DOHH2 (cell line): Measurements from ENCODE around the gene RERG.

Source experiments
- H3F3A ChIP-seq: fragments of 200-600 bp; sonication (generic), shearing (Covaris generic); 2 replicates; pipeline ENCODE4 v1.6.0; 2016; ENCODE audit warnings: antibody characterized with exemption, mild to moderate bottlenecking; ENCODE audit not compliant: control insufficient read depth, insufficient read depth
- H3K27ac ChIP-seq: fragments of 200-600 bp; sonication (generic); 2 replicates; pipeline ENCODE4 v1.5.1; 2014; ENCODE audit warnings: low read depth, mild to moderate bottlenecking, low read length, moderate library complexity
- H3K27me3 ChIP-seq: fragments of 200-600 bp; sonication (generic); 2 replicates; pipeline ENCODE4 v1.6.1; 2014; ENCODE audit warnings: mild to moderate bottlenecking, low read length, mixed read lengths; ENCODE audit not compliant: control insufficient read depth
- H3K36me3 ChIP-seq: fragments of 200-600 bp; sonication (generic); 2 replicates; pipeline ENCODE4 v1.6.1; 2014; ENCODE audit warnings: mild to moderate bottlenecking, low read length, moderate library complexity, mixed read lengths; ENCODE audit not compliant: control insufficient read depth
- H3K4me1 ChIP-seq: fragments of 200-600 bp; sonication (generic); 2 replicates; pipeline ENCODE4 v1.6.1; 2014; ENCODE audit warnings: mild to moderate bottlenecking, low read length, mixed read lengths; ENCODE audit not compliant: control insufficient read depth
- H3K4me2 ChIP-seq: fragments of 200-600 bp; sonication (generic); 2 replicates; pipeline ENCODE4 v1.6.0; 2014; ENCODE audit warnings: mild to moderate bottlenecking, low read length, moderate library complexity
- H3K4me3 ChIP-seq: fragments of 200-600 bp; sonication (generic); 2 replicates; pipeline ENCODE4 v1.5.1; 2014; ENCODE audit warnings: mild to moderate bottlenecking, low read length, mixed read lengths
- H3K79me2 ChIP-seq: fragments of 200-600 bp; sonication (generic); 2 replicates; pipeline ENCODE4 v1.6.1; 2014; ENCODE audit warnings: mild to moderate bottlenecking, low read length, mixed read lengths; ENCODE audit not compliant: control insufficient read depth
- H3K9me2 ChIP-seq: fragments of 200-600 bp; sonication (generic); replicated peaks from 2 replicates; pipeline ENCODE4 v1.6.1; 2014; ENCODE audit warnings: mild to moderate bottlenecking, low read length, mixed read lengths; ENCODE audit not compliant: control insufficient read depth
- H3K9me3 ChIP-seq: fragments of 200-600 bp; sonication (generic); 2 replicates; pipeline ENCODE4 v1.6.1; 2014; ENCODE audit warnings: antibody characterized with exemption, low read length, mixed read lengths; ENCODE audit not compliant: control insufficient read depth, insufficient read depth
- H4K20me1 ChIP-seq: fragments of 200-600 bp; sonication (generic); 2 replicates; pipeline ENCODE4 v1.6.0; 2014; ENCODE audit warnings: low read depth, mild to moderate bottlenecking, antibody characterized with exemption, low read length, moderate library complexity; ENCODE audit not compliant: control insufficient read depth, insufficient read depth
- CTCF ChIP-seq: fragments of 200-600 bp; sonication (generic); IDR thresholded peaks from one replicate; pipeline ENCODE4 v1.5.1; 2014; ENCODE audit warnings: antibody characterized with exemption, mild to moderate bottlenecking, low read depth, low read length; ENCODE audit not compliant: poor library complexity, severe bottlenecking
- EZH2phosphoT487 ChIP-seq: fragments of 200-600 bp; sonication (generic); IDR thresholded peaks from 2 replicates; pipeline ENCODE4 v1.6.1; 2017; ENCODE audit warnings: borderline replicate concordance, mild to moderate bottlenecking, antibody characterized with exemption, low read length, moderate library complexity, mixed read lengths

Gene RERG

GRCh38 chr12:15220451-15220850, 766 bp downstream of the RERG start:
- no peaks in the 10 kb centered on the region for H4K20me1 ChIP-seq
- no peak overlapping the region for H3K4me3 ChIP-seq
- H3F3A ChIP-seq: no peaks in the 10 kb centered on the region
- H3K4me2 ChIP-seq: no peak overlapping the region
- H3K36me3 ChIP-seq: no peaks in the 10 kb centered on the region
- H3K27me3 ChIP-seq: peaks cover 6% of the 10 kb centered on the region; the same call in 1 of the 2 replicates
- no peaks in the 10 kb centered on the region for H3K9me2 ChIP-seq
- no peaks in the 10 kb centered on the region for H3K79me2 ChIP-seq
- H3K4me1 ChIP-seq: peaks cover 19% of the 10 kb centered on the region
- no peaks in the 10 kb centered on the region for H3K9me3 ChIP-seq
- H3K27ac ChIP-seq: no peak overlapping the region
- TF ChIP-seq CTCF (no peak), EZH2phosphoT487 (no peak)

GRCh38 chr12:15218794-15219193, 2.4 kb downstream of the RERG start:
- H3K4me1 ChIP-seq: peaks cover 15% of the 10 kb centered on the region
- no peak overlapping the region for H3K27ac ChIP-seq

GRCh38 chr12:15216036-15216889, 5.0 kb downstream of the RERG start:
- Histone ChIP-seq H4K20me1 (no peaks in the 10 kb centered on the region), H3F3A (no peaks in the 10 kb centered on the region), H3K4me3 (no peak overlapping the region), H3K27me3 (peaks cover 11% of the 10 kb centered on the region), H3K4me2 (no peak overlapping the region), H3K9me2 (no peaks in the 10 kb centered on the region), H3K27ac (no peak overlapping the region), H3K9me3 (no peaks in the 10 kb centered on the region), H3K79me2 (no peaks in the 10 kb centered on the region), H3K4me1 (peaks cover 9% of the 10 kb centered on the region), H3K36me3 (no peaks in the 10 kb centered on the region)
- TF ChIP-seq EZH2phosphoT487 (no peak), CTCF (no peak)

More at GRCh38 chr12:15218794-15219193, 2.4 kb downstream of the RERG start:
- Histone ChIP-seq H4K20me1 (no peaks in the 10 kb centered on the region), H3K27me3 (peaks cover 11% of the 10 kb centered on the region), H3F3A (no peaks in the 10 kb centered on the region), H3K9me3 (no peaks in the 10 kb centered on the region), H3K36me3 (no peaks in the 10 kb centered on the region), H3K79me2 (no peaks in the 10 kb centered on the region), H3K4me3 (no peak overlapping the region), H3K9me2 (no peaks in the 10 kb centered on the region), H3K4me2 (no peak overlapping the region)
- TF ChIP-seq CTCF (no peak), EZH2phosphoT487 (no peak)
